Mesothelial cell of epicardium (in vitro differentiated cells): Measurements from ENCODE around the gene DLGAP1. TPM values are rescaled to one million over a fixed set of nuclear protein-coding genes. Genes with fewer than 3 reads are reported as not detected.
"Not testable (repeated sequence)": the region's sequence is repeated elsewhere in the genome, so short reads cannot be mapped to it uniquely, and the experiment has no call there.

Source experiments
- DNase-seq, 2 experiments: peaks; one replicate each; pipeline ENCODE4 v3.0.0; 2021; ENCODE audit warnings: low spot score in 2 of 2; ENCODE audit not compliant: unreplicated experiment in 2 of 2
- H3K27ac Mint-ChIP-seq: 2 replicates; pipeline ENCODE4 v1.8.0; 2021; ENCODE audit warnings: mixed read lengths
- H3K27me3 Mint-ChIP-seq: 2 replicates; pipeline ENCODE4 v1.8.0; 2021; ENCODE audit warnings: low read depth, mixed read lengths
- H3K36me3 Mint-ChIP-seq: 2 replicates; pipeline ENCODE4 v1.8.0; 2021; ENCODE audit warnings: mixed read lengths
- H3K4me1 Mint-ChIP-seq: 2 replicates; pipeline ENCODE4 v1.8.0; 2021; ENCODE audit warnings: mixed read lengths
- H3K4me3 Mint-ChIP-seq: 2 replicates; pipeline ENCODE4 v1.8.0; 2021; ENCODE audit warnings: mild to moderate bottlenecking, moderate library complexity, mixed read lengths
- H3K9me3 Mint-ChIP-seq: 2 replicates; pipeline ENCODE4 v1.8.0; 2021; ENCODE audit warnings: mixed read lengths
- total RNA-seq: library from RNA; stranded (reverse); gene quantifications from 3 replicates; pipeline ENCODE4 v1.2.1, GENCODE V29; 2021
- TF ChIP-seq, protein P1 (sequence below): fragments of 200-600 bp; sonication (generic); IDR thresholded peaks from one replicate; pipeline ENCODE4 v1.5.0; 2021; ENCODE audit warnings: antibody characterized with exemption; ENCODE audit not compliant: unreplicated experiment

The DLGAP1 gene
- total RNA-seq, 1 donor from 2014 or later: 4.6 TPM

DNA sequence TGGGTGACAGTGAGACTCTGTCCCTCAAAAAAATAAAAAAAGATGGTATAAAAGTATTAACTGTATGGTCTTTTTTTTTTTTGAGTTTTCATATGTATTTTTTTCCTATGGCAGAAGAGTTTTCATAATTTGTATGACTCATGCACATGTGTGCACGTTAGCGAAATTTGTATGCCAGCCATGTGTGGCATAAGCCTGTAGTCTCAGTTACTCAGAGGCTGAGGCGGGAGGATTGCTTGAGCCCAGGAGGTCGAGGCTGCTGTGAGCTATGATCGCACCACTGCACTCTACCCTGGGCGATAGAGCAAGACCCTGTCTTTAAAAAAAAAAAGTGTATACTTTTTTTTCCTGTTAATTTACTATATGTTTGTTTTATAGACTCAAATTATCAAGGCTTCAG, 844.3 kb downstream of the DLGAP1 start:
- Mint-ChIP-seq H3K27ac (no peak overlapping the region), H3K27me3 (no peaks in the 10 kb centered on the region), H3K36me3 (no peaks in the 10 kb centered on the region), H3K9me3 (no peaks in the 10 kb centered on the region), H3K4me3 (no peak overlapping the region), H3K4me1 (peaks cover 30% of the 10 kb centered on the region)
- TF ChIP-seq, protein P1, sequence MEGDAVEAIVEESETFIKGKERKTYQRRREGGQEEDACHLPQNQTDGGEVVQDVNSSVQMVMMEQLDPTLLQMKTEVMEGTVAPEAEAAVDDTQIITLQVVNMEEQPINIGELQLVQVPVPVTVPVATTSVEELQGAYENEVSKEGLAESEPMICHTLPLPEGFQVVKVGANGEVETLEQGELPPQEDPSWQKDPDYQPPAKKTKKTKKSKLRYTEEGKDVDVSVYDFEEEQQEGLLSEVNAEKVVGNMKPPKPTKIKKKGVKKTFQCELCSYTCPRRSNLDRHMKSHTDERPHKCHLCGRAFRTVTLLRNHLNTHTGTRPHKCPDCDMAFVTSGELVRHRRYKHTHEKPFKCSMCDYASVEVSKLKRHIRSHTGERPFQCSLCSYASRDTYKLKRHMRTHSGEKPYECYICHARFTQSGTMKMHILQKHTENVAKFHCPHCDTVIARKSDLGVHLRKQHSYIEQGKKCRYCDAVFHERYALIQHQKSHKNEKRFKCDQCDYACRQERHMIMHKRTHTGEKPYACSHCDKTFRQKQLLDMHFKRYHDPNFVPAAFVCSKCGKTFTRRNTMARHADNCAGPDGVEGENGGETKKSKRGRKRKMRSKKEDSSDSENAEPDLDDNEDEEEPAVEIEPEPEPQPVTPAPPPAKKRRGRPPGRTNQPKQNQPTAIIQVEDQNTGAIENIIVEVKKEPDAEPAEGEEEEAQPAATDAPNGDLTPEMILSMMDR: no peak
- no peak for DNase-seq

DNA sequence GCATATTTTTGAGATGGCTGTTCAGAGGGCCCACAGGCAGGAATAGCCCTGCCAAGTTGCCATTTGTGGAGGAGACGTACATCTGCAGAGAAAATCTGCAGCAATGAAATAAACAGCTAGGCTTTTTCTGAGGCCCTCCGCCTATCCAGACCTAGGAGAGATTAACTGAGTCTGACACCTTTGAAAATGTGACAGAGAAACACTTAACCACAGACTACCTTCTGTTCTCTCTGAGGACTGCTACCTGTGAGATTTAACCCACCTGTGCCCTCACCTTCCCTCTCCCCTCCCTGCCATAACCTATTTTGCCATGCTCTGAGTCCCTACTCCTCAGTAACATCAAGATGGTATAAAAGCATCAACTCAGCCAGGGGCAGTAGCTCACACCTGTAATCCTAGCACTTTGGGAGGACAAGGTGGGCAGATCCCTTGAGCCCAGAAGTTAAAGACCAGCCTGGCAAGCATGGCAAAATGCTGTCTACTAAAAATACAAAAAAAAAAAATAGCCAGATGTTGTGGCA, 844.9 kb downstream of the DLGAP1 start:
- Mint-ChIP-seq H3K9me3 (no peaks in the 10 kb centered on the region), H3K36me3 (no peaks in the 10 kb centered on the region), H3K4me1 (peaks cover 25% of the 10 kb centered on the region), H3K27me3 (no peaks in the 10 kb centered on the region), H3K27ac (peak overlapping the region; percentile 56), H3K4me3 (no peak overlapping the region)
- no peak for DNase-seq
- TF ChIP-seq, protein P1: no peak

DNA sequence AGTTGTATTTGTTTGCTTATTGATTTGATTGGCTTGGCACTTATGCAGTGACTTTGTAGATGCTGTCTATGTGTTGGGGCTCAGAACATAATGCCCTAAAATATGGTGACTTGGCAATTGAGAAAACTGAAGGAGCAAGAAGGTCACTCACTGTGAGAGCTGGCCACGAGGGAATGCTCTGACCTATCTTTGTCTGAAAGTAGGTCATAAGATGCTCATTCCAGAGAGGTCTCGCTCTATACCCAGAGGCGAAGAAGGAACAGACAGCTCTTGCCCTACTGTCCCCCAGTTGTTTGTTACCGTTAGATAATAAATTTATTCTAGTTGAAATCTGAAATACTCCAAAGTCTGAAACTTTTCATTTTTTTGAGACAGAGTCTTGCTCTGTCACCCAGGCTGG, 846.6 kb downstream of the DLGAP1 start:
- no peaks in the 10 kb centered on the region for H3K27me3 Mint-ChIP-seq
- no peak for DNase-seq
- no peaks in the 10 kb centered on the region for H3K36me3 Mint-ChIP-seq
- H3K27ac Mint-ChIP-seq: peak overlapping the region; percentile 17
- no peaks in the 10 kb centered on the region for H3K9me3 Mint-ChIP-seq
- no peak overlapping the region for H3K4me3 Mint-ChIP-seq
- H3K4me1 Mint-ChIP-seq: peaks cover 21% of the 10 kb centered on the region
- TF ChIP-seq, protein P1: no peak

DNA sequence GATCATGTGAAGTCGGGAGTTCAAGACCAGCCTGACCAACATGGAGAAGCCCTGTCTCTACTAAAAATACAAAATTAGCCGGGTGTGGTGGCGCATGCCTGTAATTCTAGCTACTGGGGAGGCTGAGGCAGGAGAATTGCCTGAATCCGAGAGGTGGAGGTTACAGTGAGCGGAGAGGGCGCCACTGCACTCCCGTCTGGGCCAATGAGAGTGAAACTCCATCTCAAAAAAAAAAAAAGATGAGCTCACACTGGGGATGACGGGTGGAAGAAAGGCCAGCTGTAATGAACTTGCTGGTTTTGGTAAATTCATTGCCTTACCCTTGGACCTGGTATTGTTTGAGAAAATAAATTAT, 847.0 kb downstream of the DLGAP1 start:
- H3K27me3 Mint-ChIP-seq, H3K9me3 Mint-ChIP-seq, DNase-seq, H3K36me3 Mint-ChIP-seq, H3K4me3 Mint-ChIP-seq: not testable (repeated sequence)
- H3K4me1 Mint-ChIP-seq: peaks cover 21% of the 10 kb centered on the region
- peak overlapping the region; percentile 85 for H3K27ac Mint-ChIP-seq

DNA sequence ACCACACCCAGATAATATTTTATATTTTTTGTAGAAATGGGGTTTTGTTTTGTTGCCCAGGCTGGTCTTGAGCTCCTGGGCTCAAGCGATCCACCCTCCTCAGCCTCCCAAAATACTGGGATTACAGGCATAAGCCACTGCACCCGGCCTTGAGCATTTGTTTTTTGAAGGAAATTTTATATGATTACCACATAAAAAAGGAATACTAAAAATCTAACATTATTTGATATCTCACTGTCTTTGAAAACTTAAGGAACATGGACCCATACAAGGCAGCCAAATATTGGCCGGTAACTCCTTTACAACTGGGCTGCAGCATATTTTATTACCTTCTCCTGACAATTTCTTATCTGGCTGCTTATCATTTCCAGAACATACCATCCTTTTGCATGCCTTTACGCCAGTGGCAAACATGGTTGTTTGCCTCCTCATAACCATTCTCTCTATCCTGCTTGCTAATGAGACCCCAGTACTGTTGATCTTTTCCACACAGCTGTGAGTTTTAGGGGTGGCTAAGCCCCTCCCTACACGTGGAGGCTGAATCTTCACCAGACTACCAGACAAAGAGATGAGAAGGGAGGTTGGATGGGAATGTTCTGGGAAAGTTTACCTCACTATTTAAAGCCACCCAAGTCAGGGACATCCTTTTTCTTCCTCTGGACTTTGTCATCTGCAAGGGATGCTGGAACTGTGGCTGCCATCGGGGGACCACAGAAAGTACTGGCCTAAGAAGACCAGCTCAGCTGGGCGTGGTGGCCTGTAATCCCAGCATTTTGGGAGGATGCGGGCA, 847.6 kb downstream of the DLGAP1 start:
- Mint-ChIP-seq H3K27ac (peak overlapping the region; percentile 85), H3K27me3 (no peaks in the 10 kb centered on the region), H3K4me1 (peaks cover 21% of the 10 kb centered on the region), H3K4me3 (no peak overlapping the region), H3K9me3 (no peaks in the 10 kb centered on the region), H3K36me3 (no peaks in the 10 kb centered on the region)
- TF ChIP-seq, protein P1: no peak
- DNase-seq: no peak

DNA sequence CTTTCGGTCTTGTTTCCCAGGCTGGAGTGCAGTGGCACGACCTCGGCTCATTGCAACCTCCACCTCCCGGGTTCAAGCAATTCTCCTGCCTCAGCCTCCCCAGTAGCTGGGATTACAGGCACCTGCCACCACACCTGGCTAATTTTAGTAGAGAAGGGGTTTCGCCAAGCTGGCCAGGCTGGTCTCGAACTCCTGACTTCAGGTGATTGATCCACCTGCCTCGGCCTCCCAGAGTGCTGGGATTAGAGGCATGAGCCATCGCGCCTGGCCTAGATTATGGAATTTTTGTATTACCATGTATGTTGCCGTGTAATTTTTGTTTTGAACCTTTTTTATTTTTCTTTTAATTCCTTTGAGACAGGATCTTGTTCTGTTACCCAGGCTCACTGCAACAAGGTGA, 848.2 kb downstream of the DLGAP1 start:
- H3K4me3 Mint-ChIP-seq, H3K27ac Mint-ChIP-seq: not testable (repeated sequence)

More for the DNA sequence above, 848.2 kb downstream of the DLGAP1 start:
- not testable (repeated sequence) for DNase-seq, H3K27me3 Mint-ChIP-seq, H3K36me3 Mint-ChIP-seq, H3K9me3 Mint-ChIP-seq
- peaks cover 22% of the 10 kb centered on the region for H3K4me1 Mint-ChIP-seq
